ENCODE results near the gene ARL15.

ARL15 gene

DNA sequence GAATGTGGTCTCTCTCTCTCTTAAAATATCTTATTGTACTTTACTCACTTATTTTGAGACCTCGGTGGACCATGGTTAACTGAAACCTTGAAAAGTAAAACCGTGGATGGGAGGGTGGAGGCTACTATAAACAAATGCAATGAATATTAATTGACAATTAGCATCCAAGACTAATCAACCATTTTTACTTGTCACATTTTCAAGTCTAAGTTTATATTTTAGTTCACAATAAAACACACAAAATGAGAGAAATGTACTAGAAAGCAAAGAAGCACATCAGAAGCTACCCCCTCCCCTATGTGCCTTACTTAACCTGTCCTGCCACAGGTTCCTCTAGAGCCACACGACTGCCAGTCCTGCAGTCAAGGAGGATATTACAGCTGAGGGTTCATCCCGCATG lies 4.6 kb downstream of the ARL15 start:
- no peak for TF ChIP-seq PAX5 (IDR thresholded peaks at IDR 0.05; ENCODE audit: insufficient read depth, low read length, severe bottlenecking)
- TF ChIP-seq POU2F2 (IDR thresholded peaks at IDR 0.05; ENCODE audit: low read depth, low read length) = no peak
- TF ChIP-seq SPI1 (IDR thresholded peaks at IDR 0.05; ENCODE audit: low read depth, low read length) = no peak
- no peak for TF ChIP-seq TAF1 (IDR thresholded peaks at IDR 0.05; ENCODE audit: low read depth, low read length)
- no peak for TF ChIP-seq POLR2A (IDR thresholded peaks at IDR 0.05; ENCODE audit: low read depth, low read length)
- no peak for TF ChIP-seq POLR2AphosphoS5 (IDR thresholded peaks at IDR 0.05; ENCODE audit: low read depth, low read length)
- DNase-seq (ENCODE audit: insufficient read length, low spot score) (no peak), FAIRE-seq (no peak)

DNA sequence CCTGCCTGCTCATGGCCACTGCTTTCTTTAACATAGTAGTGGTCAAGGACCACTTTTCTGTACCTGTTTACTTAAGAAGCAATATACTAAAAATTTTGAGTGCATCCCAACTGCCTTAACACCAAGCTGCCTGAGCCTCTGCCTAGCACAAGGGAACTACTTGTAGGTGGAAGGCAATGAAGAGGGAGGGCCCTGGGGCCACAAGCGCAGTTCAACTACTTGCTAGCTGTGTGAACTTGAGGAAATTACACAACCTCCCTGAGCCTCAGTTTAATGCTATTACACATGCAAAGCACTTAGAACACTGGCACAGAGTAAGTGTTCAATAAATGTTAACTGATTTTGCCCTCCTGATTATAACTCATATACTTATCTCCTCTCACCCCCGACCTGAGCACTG lies 6.3 kb downstream of the ARL15 start:
- no peak for FAIRE-seq
- DNase-seq (ENCODE audit: insufficient read length, low spot score) = no peak
- no peak for TF ChIP-seq POU2F2 (IDR thresholded peaks at IDR 0.05; ENCODE audit: low read depth, low read length)
- no peak for TF ChIP-seq SPI1 (IDR thresholded peaks at IDR 0.05; ENCODE audit: low read depth, low read length)
- no peak for TF ChIP-seq POLR2AphosphoS5 (IDR thresholded peaks at IDR 0.05; ENCODE audit: low read depth, low read length)
- TF ChIP-seq POLR2A (IDR thresholded peaks at IDR 0.05; ENCODE audit: low read depth, low read length) = no peak
- no peak for TF ChIP-seq PAX5 (IDR thresholded peaks at IDR 0.05; ENCODE audit: insufficient read depth, low read length, severe bottlenecking)
- TF ChIP-seq TAF1 (IDR thresholded peaks at IDR 0.05; ENCODE audit: low read depth, low read length) = no peak

DNA sequence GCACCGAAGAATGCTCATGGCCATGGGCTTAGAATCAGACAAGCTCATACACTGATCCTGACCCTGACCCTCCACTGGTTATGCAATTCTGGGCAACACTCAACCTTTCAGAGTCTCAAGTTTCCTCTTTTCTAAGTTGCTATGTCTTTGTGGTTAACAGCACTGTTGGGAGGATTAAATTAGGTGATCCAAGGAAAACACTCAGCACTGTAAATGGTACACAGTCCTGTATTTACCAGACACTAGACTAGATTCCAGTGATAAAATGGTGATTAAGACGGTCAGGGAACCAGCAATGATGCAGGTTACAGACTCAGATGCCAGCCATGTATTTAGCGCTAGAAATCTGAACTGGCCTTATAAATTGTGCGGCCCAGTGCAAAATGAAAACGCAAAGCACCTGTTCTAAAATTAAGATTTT lies 8.1 kb downstream of the ARL15 start:
- TF ChIP-seq PAX5 (IDR thresholded peaks at IDR 0.05; ENCODE audit: insufficient read depth, low read length, severe bottlenecking) (no peak), POLR2AphosphoS5 (IDR thresholded peaks at IDR 0.05; ENCODE audit: low read depth, low read length) (no peak), SPI1 (IDR thresholded peaks at IDR 0.05; ENCODE audit: low read depth, low read length) (no peak), POU2F2 (IDR thresholded peaks at IDR 0.05; ENCODE audit: low read depth, low read length) (no peak), TAF1 (IDR thresholded peaks at IDR 0.05; ENCODE audit: low read depth, low read length) (no peak), POLR2A (IDR thresholded peaks at IDR 0.05; ENCODE audit: low read depth, low read length) (no peak)
- FAIRE-seq (no peak), DNase-seq (ENCODE audit: insufficient read length, low spot score) (no peak)

DNA sequence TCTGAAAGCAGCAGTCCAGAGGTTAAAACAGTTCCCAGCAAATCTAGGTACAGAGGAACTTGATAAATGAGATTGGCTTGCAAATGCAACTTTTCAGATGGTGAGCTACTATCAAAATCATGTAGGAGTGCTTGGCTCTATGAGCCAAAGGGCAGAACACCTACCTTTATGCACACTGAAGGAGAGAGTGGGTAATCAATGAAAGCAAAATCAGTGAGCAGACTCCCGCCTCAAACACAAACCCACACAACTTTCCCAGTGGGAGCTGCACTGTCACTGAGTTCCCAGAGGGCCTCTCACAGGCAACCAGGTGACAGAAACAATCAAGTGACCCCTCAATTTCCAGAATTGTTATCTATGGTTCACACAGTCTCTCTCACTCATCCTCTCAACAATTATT lies 8.5 kb downstream of the ARL15 start:
- TF ChIP-seq POU2F2 (IDR thresholded peaks at IDR 0.05; ENCODE audit: low read depth, low read length) (no peak), TAF1 (IDR thresholded peaks at IDR 0.05; ENCODE audit: low read depth, low read length) (no peak), POLR2AphosphoS5 (IDR thresholded peaks at IDR 0.05; ENCODE audit: low read depth, low read length) (no peak)
- DNase-seq (ENCODE audit: insufficient read length, low spot score) = no peak
- FAIRE-seq = no peak

DNA sequence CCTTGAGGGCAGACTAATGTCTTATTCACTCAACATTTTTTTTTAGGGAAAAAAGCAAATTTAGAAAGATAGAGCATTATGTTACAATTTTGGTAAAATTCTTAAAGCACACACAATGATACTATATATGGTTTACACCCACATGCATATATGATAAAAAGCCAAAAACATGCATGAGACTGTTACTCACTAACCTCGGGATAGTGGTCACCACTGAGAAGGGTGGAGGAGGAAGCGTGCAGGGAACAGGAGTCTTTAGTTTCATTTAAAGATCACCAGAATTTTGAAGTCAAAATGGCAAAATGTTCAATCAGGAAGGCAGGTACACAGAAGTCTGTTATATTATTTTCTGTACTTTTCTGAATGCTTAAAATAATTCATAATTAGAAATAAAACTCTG lies 9.2 kb downstream of the ARL15 start:
- TF ChIP-seq SPI1 (IDR thresholded peaks at IDR 0.05; ENCODE audit: low read depth, low read length) (peak; percentile 11; the same call in 1 of the 2 replicates), POLR2AphosphoS5 (IDR thresholded peaks at IDR 0.05; ENCODE audit: low read depth, low read length) (no peak)
- no peak for FAIRE-seq
- DNase-seq (ENCODE audit: insufficient read length, low spot score) = no peak

DNA sequence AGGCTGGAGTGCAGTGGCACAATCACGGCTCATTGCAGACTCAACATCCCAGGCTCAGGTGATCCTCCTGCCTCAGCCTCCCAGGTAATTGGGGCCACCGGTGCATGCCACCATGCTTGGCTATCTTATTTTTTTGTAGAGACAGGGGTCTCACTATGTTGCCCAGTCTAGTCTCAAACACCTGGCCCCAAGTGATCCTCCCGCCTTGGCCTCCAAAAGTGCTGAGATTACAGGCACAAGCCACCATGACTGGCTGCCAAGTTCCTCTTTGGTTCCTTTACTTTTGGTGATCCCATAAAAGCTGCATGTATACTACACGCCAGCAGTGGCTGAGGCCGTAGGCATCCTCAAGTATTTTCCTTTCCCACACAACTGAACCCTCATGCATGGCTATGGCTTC lies 11.4 kb downstream of the ARL15 start:
- FAIRE-seq = no peak
- TF ChIP-seq TAF1 (IDR thresholded peaks at IDR 0.05; ENCODE audit: low read depth, low read length) (no peak), POU2F2 (IDR thresholded peaks at IDR 0.05; ENCODE audit: low read depth, low read length) (no peak), POLR2AphosphoS5 (IDR thresholded peaks at IDR 0.05; ENCODE audit: low read depth, low read length) (no peak), POLR2A (IDR thresholded peaks at IDR 0.05; ENCODE audit: low read depth, low read length) (no peak), PAX5 (IDR thresholded peaks at IDR 0.05; ENCODE audit: insufficient read depth, low read length, severe bottlenecking) (no peak), SPI1 (IDR thresholded peaks at IDR 0.05; ENCODE audit: low read depth, low read length) (no peak)
- DNase-seq (ENCODE audit: insufficient read length, low spot score) = no peak

DNA sequence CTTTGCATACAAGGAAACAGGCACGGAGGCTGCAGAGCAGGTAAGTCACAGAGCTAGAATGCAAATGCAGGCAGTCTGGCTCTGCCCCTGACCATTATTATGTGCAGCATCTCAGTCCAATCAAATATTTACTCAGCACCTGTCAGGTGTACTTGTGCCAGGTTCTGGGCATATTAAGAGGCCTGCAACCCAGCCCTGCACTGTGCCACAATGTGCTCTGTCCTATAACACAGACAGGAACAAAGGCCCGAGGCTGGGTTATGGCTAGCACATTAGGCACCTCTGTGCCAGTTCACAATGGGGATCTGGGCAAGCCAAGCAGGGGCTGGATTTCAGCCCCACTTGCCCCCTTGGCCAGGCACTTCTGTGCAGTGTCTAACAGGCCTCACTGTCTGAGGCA lies 14.0 kb downstream of the ARL15 start:
- no peak for DNase-seq (ENCODE audit: insufficient read length, low spot score)
- TF ChIP-seq POU2F2 (IDR thresholded peaks at IDR 0.05; ENCODE audit: low read depth, low read length) (no peak), PAX5 (IDR thresholded peaks at IDR 0.05; ENCODE audit: insufficient read depth, low read length, severe bottlenecking) (no peak), POLR2A (IDR thresholded peaks at IDR 0.05; ENCODE audit: low read depth, low read length) (no peak), POLR2AphosphoS5 (IDR thresholded peaks at IDR 0.05; ENCODE audit: low read depth, low read length) (no peak), TAF1 (IDR thresholded peaks at IDR 0.05; ENCODE audit: low read depth, low read length) (no peak), SPI1 (IDR thresholded peaks at IDR 0.05; ENCODE audit: low read depth, low read length) (no peak)
- no peak for FAIRE-seq

DNA sequence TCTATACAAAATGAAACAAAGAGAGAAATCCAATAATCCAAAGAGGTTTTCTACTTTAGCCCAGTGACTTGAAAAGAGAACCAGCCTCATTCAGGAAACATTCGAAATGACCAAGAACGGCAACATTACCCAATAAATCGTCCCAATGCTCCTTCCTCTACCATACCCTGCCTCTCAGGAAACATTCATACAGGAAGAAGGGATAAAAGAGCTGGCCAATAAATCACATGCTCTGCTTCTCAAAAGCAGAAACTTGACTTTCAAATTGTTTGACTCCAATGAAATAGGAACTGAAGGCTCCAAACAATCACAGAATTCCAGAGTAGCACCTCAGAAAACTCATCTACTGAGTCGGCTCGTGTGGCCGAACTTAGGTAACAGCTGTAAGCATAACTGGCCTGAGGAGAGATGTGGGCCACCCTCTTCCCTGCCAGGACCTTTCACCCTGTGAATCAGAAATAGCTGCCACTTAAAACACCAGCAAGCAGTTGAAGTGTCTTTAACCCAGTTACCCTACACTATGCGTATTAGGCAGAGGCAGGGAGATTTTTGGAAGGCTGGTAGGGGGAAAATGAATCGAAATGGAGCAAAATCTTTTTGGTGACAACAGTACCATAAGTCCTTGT lies 14.6 kb downstream of the ARL15 start:
- TF ChIP-seq SPI1 (IDR thresholded peaks at IDR 0.05; ENCODE audit: low read depth, low read length) = no peak
- no peak for TF ChIP-seq POLR2AphosphoS5 (IDR thresholded peaks at IDR 0.05; ENCODE audit: low read depth, low read length)
- TF ChIP-seq POU2F2 (IDR thresholded peaks at IDR 0.05; ENCODE audit: low read depth, low read length) = no peak
- TF ChIP-seq TAF1 (IDR thresholded peaks at IDR 0.05; ENCODE audit: low read depth, low read length) = no peak
- TF ChIP-seq POLR2A (IDR thresholded peaks at IDR 0.05; ENCODE audit: low read depth, low read length) = no peak
- TF ChIP-seq PAX5 (IDR thresholded peaks at IDR 0.05; ENCODE audit: insufficient read depth, low read length, severe bottlenecking) = no peak
- DNase-seq (ENCODE audit: insufficient read length, low spot score) (no peak), FAIRE-seq (no peak)

DNA sequence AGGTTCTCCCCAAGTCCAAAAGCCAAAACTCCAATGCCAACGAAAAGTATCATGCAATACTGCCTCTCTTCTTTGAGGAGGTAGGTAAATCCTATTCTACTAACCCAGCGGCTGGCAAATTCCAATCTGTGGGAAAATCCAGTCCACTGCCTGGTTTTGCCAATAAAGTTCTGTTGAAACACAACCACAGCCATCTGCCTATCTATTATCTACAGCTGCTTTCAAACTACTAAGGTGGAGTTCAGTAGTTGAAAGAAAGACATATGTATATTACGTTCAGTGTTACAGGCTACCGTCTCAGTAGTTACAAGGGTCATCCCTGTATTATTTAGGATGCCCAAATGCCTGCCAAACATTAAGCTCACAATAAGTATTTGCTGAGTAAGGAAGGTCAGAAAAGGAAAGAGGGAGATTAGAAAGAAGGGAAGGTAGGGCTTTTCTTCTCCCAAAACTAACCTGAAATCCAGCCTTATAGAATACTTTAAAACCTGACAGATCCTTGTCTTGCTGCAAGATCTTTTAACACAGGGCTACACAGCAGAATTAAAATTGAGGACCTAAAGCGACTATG lies 16.2 kb downstream of the ARL15 start:
- TF ChIP-seq TAF1 (IDR thresholded peaks at IDR 0.05; ENCODE audit: low read depth, low read length) = no peak
- no peak for TF ChIP-seq POU2F2 (IDR thresholded peaks at IDR 0.05; ENCODE audit: low read depth, low read length)
- TF ChIP-seq PAX5 (IDR thresholded peaks at IDR 0.05; ENCODE audit: insufficient read depth, low read length, severe bottlenecking) = no peak
- TF ChIP-seq POLR2AphosphoS5 (IDR thresholded peaks at IDR 0.05; ENCODE audit: low read depth, low read length) = no peak
- no peak for TF ChIP-seq POLR2A (IDR thresholded peaks at IDR 0.05; ENCODE audit: low read depth, low read length)
- TF ChIP-seq SPI1 (IDR thresholded peaks at IDR 0.05; ENCODE audit: low read depth, low read length) = no peak
- DNase-seq (ENCODE audit: insufficient read length, low spot score) (no peak), FAIRE-seq (no peak)

DNA sequence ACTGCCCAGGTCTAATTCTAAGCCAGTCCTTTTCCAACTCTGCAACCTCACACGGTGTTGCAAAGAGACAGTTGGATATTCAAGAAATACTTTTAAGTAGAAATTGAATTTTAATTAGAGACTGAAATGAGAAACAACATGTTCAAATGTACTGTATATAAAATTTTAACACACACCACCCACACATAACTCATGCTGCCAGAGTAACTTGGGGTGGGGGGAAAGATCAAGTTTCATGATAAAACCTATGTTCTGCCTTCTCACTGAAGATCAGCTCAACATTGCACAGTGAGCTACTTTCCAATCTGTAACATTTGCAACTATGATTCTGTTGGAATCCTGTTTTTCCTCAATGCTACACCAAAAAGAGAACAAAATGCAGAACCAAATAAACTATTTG lies 17.5 kb downstream of the ARL15 start:
- TF ChIP-seq POLR2AphosphoS5 (IDR thresholded peaks at IDR 0.05; ENCODE audit: low read depth, low read length) (no peak), SPI1 (IDR thresholded peaks at IDR 0.05; ENCODE audit: low read depth, low read length) (no peak), POU2F2 (IDR thresholded peaks at IDR 0.05; ENCODE audit: low read depth, low read length) (no peak), TAF1 (IDR thresholded peaks at IDR 0.05; ENCODE audit: low read depth, low read length) (no peak), POLR2A (IDR thresholded peaks at IDR 0.05; ENCODE audit: low read depth, low read length) (no peak)
- FAIRE-seq (no peak), DNase-seq (ENCODE audit: insufficient read length, low spot score) (no peak)

Data from GM12891 (cell line).